Measurements from ENCODE around the gene GNL2.
"Not testable (repeated sequence)": the region's sequence is repeated elsewhere in the genome, so short reads cannot be mapped to it uniquely, and the experiment has no call there.

Gene GNL2

DNA sequence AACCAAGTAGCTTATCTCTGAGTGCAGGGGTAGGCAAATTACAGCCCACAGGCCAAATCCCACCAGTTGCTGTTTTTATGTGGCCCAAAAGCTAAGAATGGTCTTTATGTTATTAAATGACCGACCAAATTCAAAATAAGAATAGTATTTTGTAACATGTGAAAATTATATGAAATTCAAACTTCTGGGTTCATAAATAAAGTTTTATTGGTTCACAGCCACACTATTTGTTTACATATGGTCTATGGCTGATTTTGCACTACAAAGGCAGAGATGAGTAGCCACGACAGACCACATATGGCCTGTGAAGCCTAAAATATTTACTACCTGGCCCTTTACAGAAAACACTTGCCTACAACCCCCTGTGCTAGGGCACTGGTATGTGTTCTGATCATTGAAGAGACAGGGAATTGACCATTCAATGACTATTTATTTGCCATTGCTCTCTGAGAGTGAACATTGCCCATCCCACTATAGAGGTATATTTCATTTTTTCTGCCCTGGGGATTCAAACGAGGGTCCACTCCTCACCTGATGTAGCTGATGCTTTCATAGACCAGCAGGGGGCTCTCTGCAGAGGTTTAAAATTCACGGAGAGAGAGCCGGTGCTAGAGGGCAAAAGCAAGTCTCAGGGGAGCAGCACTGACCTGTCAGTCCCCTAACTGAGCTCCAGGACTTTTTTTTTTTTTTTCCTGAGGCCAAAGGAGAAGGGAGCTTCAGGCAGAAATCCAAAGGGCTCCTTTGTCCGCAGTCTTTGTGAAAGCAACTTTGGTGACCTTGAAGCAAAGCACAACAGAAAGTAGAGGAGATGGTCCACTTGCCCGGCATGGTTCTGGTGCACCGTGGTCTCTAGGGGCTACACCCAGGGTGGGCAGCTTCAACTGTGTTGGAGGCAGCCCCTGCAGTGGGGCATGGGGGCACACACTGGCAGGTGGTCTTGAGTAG is 7.3 kb upstream of the GNL2 start:
- peak; percentile 12 to 48 for DNase-seq (ENCODE audit: low read depth in 1 of 2, low spot score in 1 of 2)
- TF ChIP-seq JUND (IDR thresholded peaks at IDR 0.05; ENCODE audit: low read depth): no peak
- in situ Hi-C loops (cut with HindIII; ENCODE audit: low pct_unique_long_range_greater_than_20kb, low sequenced_read_pairs): no loop called here

- DNase-seq (ENCODE audit: low read depth in 1 of 2, low spot score in 1 of 2): no peak
- no peak for TF ChIP-seq JUND (IDR thresholded peaks at IDR 0.05; ENCODE audit: low read depth)
- in situ Hi-C loops (cut with HindIII; ENCODE audit: low pct_unique_long_range_greater_than_20kb, low sequenced_read_pairs): no loop called here
These were observed 5.7 kb upstream of the GNL2 start for GRCh38 chr1:37601441-37601840.

DNA sequence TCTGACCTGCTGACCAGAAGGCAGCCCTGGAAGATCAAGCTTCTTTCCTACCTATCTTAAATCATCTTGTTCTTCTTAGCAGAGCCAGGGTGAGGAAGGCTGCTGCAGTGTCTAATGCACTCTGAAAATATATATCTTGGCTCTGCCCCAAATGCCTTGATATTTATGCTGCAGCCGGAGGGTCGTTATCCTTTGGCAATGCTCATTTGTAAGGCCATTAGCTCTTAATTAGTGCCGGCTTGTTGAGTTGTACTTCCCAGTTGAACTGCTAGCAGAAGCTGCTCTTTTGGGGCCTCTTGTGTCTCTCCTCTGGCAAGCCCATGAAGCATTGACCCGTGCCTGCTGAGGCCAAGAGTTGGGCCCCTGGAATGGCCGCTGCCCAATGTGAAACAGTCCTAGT is 4.2 kb upstream of the GNL2 start:
- no peak for DNase-seq (ENCODE audit: low read depth in 1 of 2, low spot score in 1 of 2)
- no peak for TF ChIP-seq JUND (IDR thresholded peaks at IDR 0.05; ENCODE audit: low read depth)
- in situ Hi-C loops (cut with HindIII; ENCODE audit: low pct_unique_long_range_greater_than_20kb, low sequenced_read_pairs): no loop called here

- in situ Hi-C loops (cut with HindIII; ENCODE audit: low pct_unique_long_range_greater_than_20kb, low sequenced_read_pairs): no loop called here
- no peak for DNase-seq (ENCODE audit: low read depth in 1 of 2, low spot score in 1 of 2)
- no peak for TF ChIP-seq JUND (IDR thresholded peaks at IDR 0.05; ENCODE audit: low read depth)
These were observed 488 bp upstream of the GNL2 start for GRCh38 chr1:37596182-37596667.

DNA sequence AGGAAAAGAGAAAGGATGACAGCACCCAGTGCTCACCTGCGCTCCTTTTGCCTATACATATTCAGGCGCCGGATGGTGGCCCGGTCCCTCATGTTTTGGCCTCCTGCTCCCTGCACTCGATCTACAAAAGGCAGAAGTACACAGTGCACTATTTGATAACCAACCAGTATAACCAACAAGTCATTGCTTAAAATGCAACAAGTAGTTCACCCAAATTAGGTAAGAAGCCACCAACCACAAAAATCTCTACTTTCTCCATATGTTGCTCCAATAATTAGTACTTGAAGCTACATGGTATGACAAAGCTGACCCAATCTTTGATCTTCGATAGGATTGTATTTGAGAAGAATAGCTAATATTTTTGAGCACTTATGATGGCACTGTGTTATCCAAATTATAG is 2.0 kb downstream of the GNL2 start:
- DNase-seq (ENCODE audit: low read depth in 1 of 2, low spot score in 1 of 2): no peak
- no peak for TF ChIP-seq JUND (IDR thresholded peaks at IDR 0.05; ENCODE audit: low read depth)
- in situ Hi-C loops (cut with HindIII; ENCODE audit: low pct_unique_long_range_greater_than_20kb, low sequenced_read_pairs): no loop called here

DNA sequence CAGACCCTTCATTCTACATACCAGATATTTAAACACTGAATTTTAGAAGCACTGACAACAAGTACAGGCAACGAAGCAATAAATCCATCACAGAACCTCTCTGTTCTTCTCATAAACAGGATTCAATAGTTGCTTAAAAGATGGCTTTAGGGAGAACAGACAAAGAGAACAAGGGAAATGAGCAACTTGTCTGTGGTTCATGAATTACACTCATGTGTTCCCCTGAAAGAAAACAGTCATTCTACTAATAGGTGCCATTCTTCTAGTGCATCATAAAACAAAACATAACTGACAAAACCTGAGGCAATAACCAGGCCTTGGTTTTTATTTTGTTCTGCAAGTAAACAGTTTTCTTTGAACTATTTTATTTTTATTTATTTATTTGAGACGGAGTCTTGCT is 6.8 kb downstream of the GNL2 start:
- in situ Hi-C loops (cut with HindIII; ENCODE audit: low pct_unique_long_range_greater_than_20kb, low sequenced_read_pairs): no loop called here
- no peak for DNase-seq (ENCODE audit: low read depth in 1 of 2, low spot score in 1 of 2)

GRCh38 chr1:37584544-37584943 is 11.2 kb downstream of the GNL2 start:
- in situ Hi-C loops (cut with HindIII; ENCODE audit: low pct_unique_long_range_greater_than_20kb, low sequenced_read_pairs); DNase-seq (ENCODE audit: low read depth in 1 of 2, low spot score in 1 of 2): not testable (repeated sequence)

More for the DNA sequence above, 6.8 kb downstream of the GNL2 start:
- TF ChIP-seq JUND (IDR thresholded peaks at IDR 0.05; ENCODE audit: low read depth): no peak

DNA sequence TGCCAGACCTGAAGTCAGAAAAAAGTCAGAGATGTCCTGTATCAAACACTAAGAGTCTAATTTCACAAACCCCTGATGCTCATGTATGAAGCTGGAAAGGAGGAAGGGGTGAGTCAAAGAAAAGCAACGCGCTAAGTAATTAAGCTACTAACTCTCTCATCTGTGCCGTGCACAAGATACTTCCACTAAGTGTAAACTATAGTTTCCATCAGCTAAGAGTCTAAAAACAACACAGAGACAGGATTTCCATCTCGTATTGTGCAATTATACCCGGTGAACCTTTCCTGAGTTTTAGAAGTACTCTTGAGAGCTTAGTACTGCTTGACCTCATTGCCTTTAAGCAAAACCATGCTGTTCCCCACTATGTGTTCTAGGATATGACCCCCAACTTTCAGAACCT is 20.0 kb downstream of the GNL2 start:
- no peak for DNase-seq (ENCODE audit: low read depth in 1 of 2, low spot score in 1 of 2)
- in situ Hi-C loops (cut with HindIII; ENCODE audit: low pct_unique_long_range_greater_than_20kb, low sequenced_read_pairs): no loop called here
- TF ChIP-seq JUND (IDR thresholded peaks at IDR 0.05; ENCODE audit: low read depth): no peak

GRCh38 chr1:37574834-37575480 is 20.8 kb downstream of the GNL2 start:
- in situ Hi-C loops (cut with HindIII; ENCODE audit: low pct_unique_long_range_greater_than_20kb, low sequenced_read_pairs): no loop called here
- no peak for DNase-seq (ENCODE audit: low read depth in 1 of 2, low spot score in 1 of 2)
- TF ChIP-seq JUND (IDR thresholded peaks at IDR 0.05; ENCODE audit: low read depth): no peak

DNA sequence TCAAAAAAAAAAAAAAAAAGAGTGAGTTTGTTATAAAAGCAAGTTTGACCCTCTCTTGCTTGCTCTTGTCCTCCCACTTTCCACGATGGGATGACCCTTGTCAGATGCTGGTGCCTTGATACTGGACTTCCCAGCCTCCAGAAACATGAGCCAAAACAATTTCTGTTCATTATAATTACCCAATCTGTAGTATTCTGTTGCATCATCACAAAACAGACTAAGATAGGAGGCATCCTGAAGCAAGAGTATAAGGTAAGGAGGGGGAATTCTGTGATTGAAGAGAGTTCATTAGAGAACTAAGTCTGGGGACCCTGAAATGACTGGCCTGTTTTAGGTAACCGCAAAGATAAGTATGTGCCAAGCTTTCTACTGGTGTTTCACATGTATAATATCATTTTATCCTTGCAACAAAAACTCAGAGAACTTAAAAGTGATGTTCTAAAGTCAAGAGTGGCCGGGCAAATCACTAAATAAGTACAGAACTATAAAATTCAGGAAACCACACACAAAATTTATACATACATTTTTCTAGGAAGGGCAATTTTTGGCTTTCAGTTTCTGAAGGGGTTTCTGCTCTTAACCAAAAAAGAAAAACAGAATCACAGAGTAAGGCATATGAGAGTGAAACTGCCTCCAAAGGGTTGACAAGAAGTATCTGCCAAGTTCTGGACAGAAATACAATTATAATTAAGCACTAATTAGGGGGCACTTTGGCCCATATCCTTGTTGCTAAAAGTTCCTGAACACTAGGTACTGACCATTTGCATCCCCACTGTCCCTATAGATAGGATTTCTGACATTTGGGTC is 25.0 kb downstream of the GNL2 start:
- in situ Hi-C loops (cut with HindIII; ENCODE audit: low pct_unique_long_range_greater_than_20kb, low sequenced_read_pairs): no loop called here
- DNase-seq (ENCODE audit: low read depth in 1 of 2, low spot score in 1 of 2): no peak
- no peak for TF ChIP-seq JUND (IDR thresholded peaks at IDR 0.05; ENCODE audit: low read depth)

DNA sequence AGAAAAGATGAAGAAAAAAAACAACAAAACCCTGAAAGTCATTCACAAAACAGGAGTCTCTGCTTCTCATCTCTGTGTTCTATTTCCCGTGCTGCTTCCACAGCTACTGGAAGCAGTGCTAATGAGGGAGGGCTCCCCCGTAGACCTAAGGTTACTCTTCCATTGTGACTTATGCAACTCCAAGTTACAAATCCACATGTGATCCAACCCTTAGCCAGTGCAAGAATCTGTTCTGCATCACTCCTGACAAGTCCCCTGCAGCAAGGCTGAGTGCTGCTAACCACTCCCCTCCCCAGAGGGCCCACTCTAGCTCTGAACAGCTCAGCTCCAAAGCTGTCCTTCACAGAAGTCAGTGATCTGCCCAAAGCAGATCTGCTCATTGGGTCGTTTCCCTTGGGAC is 28.7 kb downstream of the GNL2 start:
- no peak for TF ChIP-seq JUND (IDR thresholded peaks at IDR 0.05; ENCODE audit: low read depth)
- DNase-seq (ENCODE audit: low read depth in 1 of 2, low spot score in 1 of 2): no peak
- in situ Hi-C loops (cut with HindIII; ENCODE audit: low pct_unique_long_range_greater_than_20kb, low sequenced_read_pairs): no loop called here

- no peak for TF ChIP-seq JUND (IDR thresholded peaks at IDR 0.05; ENCODE audit: low read depth)
- in situ Hi-C loops (cut with HindIII; ENCODE audit: low pct_unique_long_range_greater_than_20kb, low sequenced_read_pairs): no loop called here
- DNase-seq (ENCODE audit: low read depth in 1 of 2, low spot score in 1 of 2): no peak
These were observed 30.8 kb downstream of the GNL2 start for GRCh38 chr1:37564892-37565291.

Data from T47D (cell line).